Fibroblast of skin of scalp (primary cell): ENCODE results near the gene GIT1.

Experiments used
- DNase-seq: peaks from one replicate; pipeline ENCODE4 v3.0.0-alpha.2; 2013

GIT1 gene

GRCh38 chr17:29615492-29616299, 26.2 kb upstream of the GIT1 start:
- DNase-seq, result peak; percentile 83

DNA sequence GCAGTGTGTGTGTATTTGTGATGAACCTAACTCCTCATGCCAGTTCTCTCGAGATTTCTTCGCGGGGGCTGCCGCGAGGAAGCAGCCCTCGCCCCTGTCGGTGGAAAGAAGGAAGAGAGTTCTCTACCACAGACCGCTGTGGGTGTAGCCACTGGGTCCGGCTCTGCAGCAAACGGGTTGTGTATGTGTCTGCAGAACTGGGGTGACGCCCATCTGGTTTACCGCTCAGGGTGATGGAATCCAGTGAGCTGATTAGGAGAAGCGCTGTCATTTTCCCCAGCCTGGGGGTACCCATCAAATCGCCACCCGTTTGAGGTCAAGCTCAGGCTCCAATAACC, 25.6 kb upstream of the GIT1 start:
- peak; percentile 27 for DNase-seq

DNA sequence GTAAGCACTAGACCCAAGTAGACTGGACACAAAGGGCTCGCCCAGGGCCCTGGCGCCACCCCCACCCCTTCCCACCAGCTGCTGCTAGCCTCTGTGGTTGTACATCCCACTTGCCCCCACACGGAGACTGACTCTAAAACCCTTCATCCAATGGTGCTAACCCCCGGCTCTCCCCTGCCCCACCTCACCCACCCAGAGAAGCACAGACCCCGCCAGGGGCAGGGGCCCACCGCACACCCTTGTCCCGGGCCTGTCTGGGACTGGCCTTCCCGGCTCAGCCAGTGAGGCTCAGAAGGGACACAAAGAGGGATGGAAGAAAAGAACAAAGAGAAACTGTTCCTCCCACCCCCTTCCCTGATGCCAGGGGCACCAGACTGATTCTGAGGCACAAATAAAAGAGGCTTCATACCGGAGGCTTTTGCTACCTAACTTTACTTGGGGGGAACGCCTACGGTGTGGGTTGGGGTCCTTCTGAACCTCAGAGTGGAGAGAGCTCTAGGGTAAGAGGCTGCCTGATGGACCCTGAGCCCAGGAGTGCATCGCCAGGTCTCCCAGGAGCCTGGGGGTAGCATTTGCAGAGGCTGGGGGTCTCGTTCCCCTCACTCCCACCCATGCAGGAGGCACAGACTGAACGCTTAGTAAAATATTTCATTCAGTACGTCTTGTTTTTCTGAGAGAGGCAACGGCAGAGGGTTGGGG, 25.1 kb upstream of the GIT1 start:
- DNase-seq, result no peak

DNA sequence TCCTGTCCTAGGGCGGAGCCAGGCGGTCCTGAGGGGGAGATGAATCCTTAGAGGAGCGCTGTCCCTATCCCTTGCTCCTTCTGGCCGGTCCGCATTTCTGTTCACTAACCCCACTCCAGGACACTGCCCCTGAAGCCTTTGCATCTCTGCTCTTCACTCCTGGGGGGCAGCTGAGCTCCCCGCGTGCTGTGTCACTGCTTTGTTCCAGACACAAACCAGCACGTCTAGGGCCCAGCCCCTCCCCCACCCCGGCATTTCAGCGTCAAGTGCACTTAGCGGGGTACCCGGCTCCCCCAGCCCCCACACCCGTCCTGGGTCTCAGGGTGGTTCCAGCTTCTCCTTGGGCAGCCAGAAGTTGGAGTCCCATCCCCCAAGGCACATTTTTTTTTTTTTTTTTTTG, 24.4 kb upstream of the GIT1 start:
- no peak for DNase-seq

DNA sequence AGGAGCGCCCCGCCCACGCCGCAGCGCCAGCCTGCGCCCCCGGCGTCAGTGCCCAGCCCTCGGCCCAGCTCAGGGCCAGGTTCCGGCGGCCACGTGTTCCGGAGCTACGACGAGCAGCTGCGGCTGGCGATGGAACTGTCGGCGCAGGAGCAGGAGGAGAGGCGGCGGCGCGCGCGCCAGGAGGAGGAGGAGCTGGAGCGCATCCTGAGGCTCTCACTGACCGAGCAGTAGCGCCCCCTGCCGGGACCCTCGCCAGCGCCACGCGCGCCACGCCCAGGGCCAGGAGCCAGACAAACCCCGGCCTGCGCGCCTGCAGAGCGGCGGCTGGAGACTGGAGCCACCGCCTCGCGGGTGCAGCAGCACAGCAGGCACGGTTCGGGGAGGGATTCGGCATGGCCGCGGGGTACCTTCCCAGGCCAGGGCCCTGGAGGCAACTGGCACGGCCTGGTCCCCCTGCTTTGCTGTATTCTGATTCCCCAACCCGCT, 23.9 kb upstream of the GIT1 start:
- peak; percentile 89 for DNase-seq

DNA sequence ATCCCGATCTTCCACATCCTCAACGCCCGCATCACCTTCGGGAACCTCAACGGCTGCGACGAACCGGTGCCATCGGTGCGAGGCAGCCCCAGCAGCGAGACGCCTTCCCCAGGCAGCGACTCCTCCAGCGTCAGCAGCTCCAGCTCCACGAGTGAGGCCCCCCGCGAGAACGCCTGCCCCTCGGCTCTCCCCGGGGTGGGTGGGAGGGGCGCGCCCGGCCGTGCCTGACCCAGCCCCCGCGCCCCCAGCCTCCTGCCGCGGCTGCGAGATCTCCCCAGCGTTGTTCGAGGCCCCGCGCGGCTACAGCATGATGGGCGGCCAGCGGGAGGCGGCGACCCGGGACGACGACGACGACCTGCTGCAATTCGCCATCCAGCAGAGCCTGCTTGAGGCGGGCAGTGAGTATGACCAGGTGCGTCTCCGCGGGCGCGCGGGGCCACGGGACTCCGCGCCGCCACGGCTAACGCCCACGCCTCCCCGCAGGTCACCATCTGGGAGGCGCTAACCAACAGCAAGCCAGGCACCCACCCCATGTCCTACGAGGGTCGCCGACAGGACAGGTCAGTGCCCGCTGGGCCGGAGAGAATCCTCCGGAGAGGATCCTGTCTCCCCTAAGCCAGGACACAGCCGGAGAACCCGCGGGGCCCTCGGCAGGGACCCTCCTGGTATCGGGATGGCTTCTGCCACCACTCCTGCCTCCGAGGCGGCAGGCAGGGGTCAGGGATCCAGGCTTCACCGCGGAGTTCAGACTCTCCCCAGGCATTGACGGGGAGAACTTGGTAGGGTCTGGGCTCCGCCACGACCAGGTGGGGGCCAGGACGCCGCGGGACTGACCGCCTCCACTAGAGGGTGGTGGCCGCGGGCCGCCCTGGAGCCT, 23.2 kb upstream of the GIT1 start:
- no peak for DNase-seq

DNA sequence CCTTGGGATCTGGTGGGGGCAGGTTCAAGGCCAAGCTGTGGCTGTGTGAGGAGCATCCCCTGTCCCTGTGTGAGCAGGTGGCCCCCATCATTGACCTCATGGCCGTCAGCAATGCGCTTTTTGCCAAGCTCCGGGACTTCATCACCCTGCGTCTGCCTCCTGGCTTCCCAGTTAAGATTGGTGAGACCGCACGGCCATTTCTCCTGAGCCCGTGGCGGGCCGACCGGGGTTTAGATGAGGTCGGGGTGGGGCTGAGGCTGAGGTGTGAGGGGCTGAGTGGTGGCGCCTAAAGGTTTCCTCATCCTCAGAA, 22.6 kb upstream of the GIT1 start:
- no peak for DNase-seq

DNA sequence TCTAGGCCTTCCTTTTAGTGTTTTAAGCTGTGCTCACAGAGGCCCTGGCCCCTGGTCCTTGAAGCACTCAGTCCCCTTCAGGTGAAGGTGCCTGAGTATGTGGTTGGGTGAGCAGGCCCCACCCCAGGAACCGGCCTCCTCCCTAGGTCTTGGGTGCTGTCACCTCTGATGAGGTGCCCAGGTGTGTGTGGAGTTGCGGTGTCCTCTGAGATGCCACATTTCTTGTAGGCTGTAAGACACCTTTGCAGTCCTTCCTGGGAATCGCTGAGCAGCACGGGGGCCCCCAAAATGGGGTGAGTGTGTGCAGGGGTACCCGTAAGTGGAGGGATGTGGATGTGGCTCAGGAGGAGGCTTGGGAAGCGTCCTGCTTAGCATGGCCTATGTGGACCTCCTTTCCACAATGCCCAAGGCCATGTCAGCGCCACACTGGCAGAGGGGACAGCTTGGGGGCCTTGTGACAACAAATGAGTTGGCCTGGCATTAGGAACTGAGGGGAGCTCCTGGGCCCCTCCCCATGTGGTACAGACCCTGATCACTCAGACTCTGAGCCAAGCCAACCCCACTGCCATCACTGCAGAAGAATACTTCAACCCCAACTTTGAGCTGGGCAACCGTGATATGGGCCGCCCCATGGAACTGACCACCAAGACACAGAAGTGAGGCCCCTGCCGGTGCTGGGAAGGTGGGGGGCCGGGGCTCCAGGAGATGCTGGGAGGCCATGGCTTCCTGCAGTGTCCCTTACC, 22.1 kb upstream of the GIT1 start:
- DNase-seq, result no peak

GRCh38 chr17:29610395-29610794, 20.9 kb upstream of the GIT1 start:
- DNase-seq, result no peak

- DNase-seq, result no peak
Observed at GRCh38 chr17:29608986-29609385, 19.5 kb upstream of the GIT1 start.

DNA sequence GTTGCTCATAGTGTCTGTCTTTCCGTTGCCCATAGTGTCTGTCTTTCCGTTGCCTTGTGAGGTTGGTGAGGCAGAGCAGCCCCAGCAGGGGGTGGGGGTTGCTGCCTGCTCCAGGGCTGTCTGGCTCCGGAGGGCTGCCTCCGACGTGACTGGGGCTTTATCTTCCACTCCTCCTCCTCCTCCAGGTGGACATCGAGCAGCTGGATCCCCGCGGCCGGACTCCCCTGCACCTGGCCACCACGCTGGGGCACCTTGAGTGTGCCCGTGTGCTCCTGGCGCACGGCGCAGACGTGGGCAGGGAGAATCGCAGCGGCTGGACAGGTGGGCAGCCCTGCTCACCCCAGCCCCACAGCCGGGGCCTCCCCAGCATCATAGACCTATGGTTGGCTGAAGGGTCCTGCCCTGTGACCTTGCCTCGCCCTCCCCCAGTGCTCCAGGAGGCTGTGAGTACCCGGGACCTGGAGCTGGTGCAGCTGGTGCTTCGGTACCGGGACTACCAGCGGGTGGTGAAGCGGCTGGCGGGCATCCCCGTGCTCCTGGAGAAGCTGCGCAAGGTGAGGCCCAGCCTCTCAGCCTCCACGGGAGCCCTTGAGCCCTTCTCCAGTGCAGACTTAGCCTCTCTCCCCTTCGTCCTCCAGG, 18.2 kb upstream of the GIT1 start:
- DNase-seq, result no peak

DNA sequence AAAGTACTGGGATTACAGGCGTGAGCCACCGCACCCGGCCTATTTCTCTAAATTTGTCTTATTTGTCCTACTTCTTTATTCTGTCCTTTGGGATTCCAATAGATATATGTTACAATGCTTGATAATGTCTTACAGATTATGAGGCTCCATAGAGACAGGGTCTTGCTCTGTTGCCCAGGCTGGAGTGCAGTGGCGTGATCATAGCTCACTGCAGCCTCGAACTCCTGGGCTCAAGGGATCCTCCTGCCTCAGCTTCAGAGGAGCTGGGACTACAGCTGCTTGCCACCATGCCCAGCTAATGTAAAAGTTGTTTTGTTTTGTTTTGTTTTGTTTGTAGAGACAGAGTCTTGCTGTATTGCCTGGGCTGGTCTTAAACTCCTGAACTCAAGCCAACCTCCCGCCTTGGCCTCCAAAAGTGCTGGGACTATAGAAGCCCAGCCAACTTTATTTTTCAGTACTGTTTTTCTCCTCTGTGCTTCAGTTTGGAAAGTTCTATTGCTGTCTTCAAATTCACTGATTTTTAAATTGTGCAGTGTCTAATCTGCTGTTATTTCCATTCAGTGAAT, 13.7 kb upstream of the GIT1 start:
- DNase-seq, result no peak

GRCh38 chr17:29597361-29598172, 8.1 kb upstream of the GIT1 start:
- DNase-seq, result no peak

GRCh38 chr17:29596811-29597210, 7.4 kb upstream of the GIT1 start:
- no peak for DNase-seq

- no peak for DNase-seq
Observed at GRCh38 chr17:29595943-29596774, 6.7 kb upstream of the GIT1 start.

GRCh38 chr17:29595107-29595942, 5.9 kb upstream of the GIT1 start:
- peak; percentile 58 for DNase-seq

DNA sequence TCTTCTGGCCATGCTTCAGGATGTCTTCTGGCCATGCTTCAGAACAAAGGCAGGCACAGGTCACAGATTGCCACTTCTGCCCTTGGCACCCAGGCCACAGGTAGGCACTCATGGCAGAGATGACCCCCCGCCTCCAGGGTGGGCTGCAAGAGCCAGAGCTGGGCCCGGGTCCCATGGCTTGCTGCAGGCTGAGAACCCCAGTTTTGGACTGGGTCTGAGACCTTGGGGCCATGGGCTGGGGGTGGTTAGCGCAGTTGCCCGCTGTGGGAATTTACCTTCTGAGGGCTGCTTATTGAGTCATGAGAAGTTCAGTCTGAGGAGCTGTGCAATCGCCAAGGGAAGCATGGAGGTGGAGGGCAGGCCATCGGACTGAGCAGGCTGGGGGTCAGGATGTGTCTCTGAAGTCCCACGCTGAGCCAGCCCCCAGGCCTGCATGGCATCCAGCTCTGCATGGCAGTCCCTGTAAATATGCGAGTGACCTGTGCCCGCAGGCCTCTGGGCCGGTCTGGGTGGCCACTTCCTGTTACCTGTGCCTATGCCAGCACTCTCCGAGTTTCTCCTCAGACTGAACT, 5.2 kb upstream of the GIT1 start:
- DNase-seq, result no peak
